ENCODE data around the gene MYO3B. TPM values are rescaled to one million over a fixed set of nuclear protein-coding genes. Genes with fewer than 3 reads are reported as not detected.

Gene MYO3B
- polyA plus RNA-seq, 1 donor (not counting 4 experiments of a cell fraction or from before 2014, with no cell fraction given) = 4.4 TPM

DNA sequence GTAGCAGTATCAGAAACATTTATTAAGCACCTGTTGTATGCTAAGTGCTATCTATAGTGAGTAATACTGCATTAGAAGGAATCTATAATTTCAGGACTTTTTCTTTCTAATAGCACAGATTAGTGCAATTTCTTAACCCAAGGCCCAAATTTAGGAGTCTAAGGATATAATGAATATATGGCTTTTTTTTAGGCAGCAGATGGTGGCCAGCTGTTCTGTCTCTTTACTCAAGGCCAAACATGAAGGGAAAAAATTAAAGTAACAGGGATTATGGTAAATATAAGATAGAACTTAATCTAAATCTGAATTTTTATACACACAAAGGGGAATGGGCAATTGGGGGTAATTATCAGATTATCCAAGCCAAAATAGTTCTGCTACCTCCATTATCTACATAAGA is 306.6 kb downstream of the MYO3B start:
- Histone ChIP-seq H4K20me1 (ENCODE audit: control insufficient read depth, extremely low read depth, insufficient read depth, low read length) (no peaks in the 10 kb centered on the region), H3K9ac (ENCODE audit: control insufficient read depth, extremely low read depth, insufficient read depth, low read length) (no peak overlapping the region), H3K27me3 (ENCODE audit: control insufficient read depth, extremely low read depth, insufficient read depth, low read length) (no peaks in the 10 kb centered on the region), H3K4me1 (ENCODE audit: control insufficient read depth, extremely low read depth, insufficient read depth, low read length) (no peaks in the 10 kb centered on the region), H2AFZ (ENCODE audit: control insufficient read depth, low read length) (no peak overlapping the region), H3K9me1 (ENCODE audit: control insufficient read depth, extremely low read depth, insufficient read depth, low read length) (no peaks in the 10 kb centered on the region), H3K9me3 (ENCODE audit: control insufficient read depth, low read depth, low read length) (no peaks in the 10 kb centered on the region), H3K27ac (ENCODE audit: control insufficient read depth, insufficient read depth, low read length) (no peak overlapping the region), H3K36me3 (ENCODE audit: control insufficient read depth in 2 of 2, extremely low read depth in 1 of 2, insufficient read depth in 2 of 2, low read length in 2 of 2) (no peaks in the 10 kb centered on the region), H3K4me2 (ENCODE audit: control insufficient read depth, extremely low read depth, insufficient read depth, low read depth, low read length) (no peak overlapping the region), H3K79me2 (ENCODE audit: control insufficient read depth, insufficient read depth, low read length) (no peaks in the 10 kb centered on the region), H3K4me3 (ENCODE audit: control insufficient read depth in 2 of 3, extremely low read depth in 1 of 3, insufficient read depth in 2 of 3, low read depth in 1 of 3, low read length in 3 of 3) (no peak overlapping the region)
- dilution Hi-C loops (cut with MboI; ENCODE audit: extremely low pct_ligation_motif_present, low sequenced_read_pairs) = no loop called here
- DNase-seq (ENCODE audit: low read depth, low spot score) (no peak), FAIRE-seq (no peak)
- no peak for TF ChIP-seq EZH2 (IDR thresholded peaks at IDR 0.05; ENCODE audit: low read length)
- TF ChIP-seq, protein P1, sequence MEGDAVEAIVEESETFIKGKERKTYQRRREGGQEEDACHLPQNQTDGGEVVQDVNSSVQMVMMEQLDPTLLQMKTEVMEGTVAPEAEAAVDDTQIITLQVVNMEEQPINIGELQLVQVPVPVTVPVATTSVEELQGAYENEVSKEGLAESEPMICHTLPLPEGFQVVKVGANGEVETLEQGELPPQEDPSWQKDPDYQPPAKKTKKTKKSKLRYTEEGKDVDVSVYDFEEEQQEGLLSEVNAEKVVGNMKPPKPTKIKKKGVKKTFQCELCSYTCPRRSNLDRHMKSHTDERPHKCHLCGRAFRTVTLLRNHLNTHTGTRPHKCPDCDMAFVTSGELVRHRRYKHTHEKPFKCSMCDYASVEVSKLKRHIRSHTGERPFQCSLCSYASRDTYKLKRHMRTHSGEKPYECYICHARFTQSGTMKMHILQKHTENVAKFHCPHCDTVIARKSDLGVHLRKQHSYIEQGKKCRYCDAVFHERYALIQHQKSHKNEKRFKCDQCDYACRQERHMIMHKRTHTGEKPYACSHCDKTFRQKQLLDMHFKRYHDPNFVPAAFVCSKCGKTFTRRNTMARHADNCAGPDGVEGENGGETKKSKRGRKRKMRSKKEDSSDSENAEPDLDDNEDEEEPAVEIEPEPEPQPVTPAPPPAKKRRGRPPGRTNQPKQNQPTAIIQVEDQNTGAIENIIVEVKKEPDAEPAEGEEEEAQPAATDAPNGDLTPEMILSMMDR (optimal IDR thresholded peaks at IDR 0.05 in 1 of 3, IDR thresholded peaks at IDR 0.05 in 1 of 3, conservative IDR thresholded peaks at IDR 0.05 in 1 of 3; ENCODE audit: extremely low read depth in 1 of 3, insufficient read depth in 2 of 3, low read length in 3 of 3) = no peak

DNA sequence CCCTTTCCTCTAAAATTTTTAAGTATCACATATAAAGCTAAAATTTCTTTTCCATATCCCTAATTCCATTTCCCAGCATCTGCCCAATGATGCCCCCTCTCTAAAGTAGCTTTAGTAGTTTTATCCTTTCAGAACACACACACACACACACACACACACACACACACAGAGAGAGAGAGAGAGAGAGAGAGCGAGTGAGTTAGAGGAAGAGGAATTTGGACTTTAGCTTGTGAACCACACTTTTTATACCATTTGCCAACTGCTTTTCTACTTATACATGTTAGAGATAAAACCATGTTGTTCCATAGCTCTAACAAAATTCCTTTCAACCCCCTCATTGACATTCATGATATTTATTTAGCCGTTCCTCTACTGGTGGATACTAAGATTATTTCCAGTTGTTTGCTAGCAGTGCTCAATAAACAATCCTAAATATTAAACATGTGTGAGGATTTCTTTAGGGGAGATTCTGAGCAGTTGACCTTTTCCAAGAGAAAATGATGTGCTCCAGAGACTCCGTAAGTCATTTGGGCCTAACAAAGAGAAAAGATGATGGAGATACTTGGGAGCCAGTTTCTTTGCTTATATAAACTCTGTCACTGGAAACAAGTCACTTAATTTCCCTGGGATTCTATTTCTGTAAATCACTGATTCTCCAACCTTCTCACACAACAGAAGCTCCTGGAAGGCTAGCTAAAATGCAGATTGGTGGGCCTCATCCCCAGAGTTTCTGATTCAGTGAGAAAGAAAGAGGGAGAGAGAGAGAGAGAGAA is 307.5 kb downstream of the MYO3B start:
- H2AFZ ChIP-seq (ENCODE audit: control insufficient read depth, low read length) = no peak overlapping the region
- no peak for FAIRE-seq
- TF ChIP-seq EZH2 (IDR thresholded peaks at IDR 0.05; ENCODE audit: low read length) = no peak
- TF ChIP-seq, protein P1 (optimal IDR thresholded peaks at IDR 0.05 in 1 of 3, IDR thresholded peaks at IDR 0.05 in 1 of 3, conservative IDR thresholded peaks at IDR 0.05 in 1 of 3; ENCODE audit: extremely low read depth in 1 of 3, insufficient read depth in 2 of 3, low read length in 3 of 3) = no peak

More for the DNA sequence above, 307.5 kb downstream of the MYO3B start:
- Histone ChIP-seq H3K4me3 (ENCODE audit: control insufficient read depth in 2 of 3, extremely low read depth in 1 of 3, insufficient read depth in 2 of 3, low read depth in 1 of 3, low read length in 3 of 3) (no peak overlapping the region), H3K79me2 (ENCODE audit: control insufficient read depth, insufficient read depth, low read length) (no peaks in the 10 kb centered on the region), H3K27ac (ENCODE audit: control insufficient read depth, insufficient read depth, low read length) (no peak overlapping the region), H3K4me2 (ENCODE audit: control insufficient read depth, extremely low read depth, insufficient read depth, low read depth, low read length) (no peak overlapping the region), H3K4me1 (ENCODE audit: control insufficient read depth, extremely low read depth, insufficient read depth, low read length) (no peaks in the 10 kb centered on the region), H3K9me1 (ENCODE audit: control insufficient read depth, extremely low read depth, insufficient read depth, low read length) (no peaks in the 10 kb centered on the region), H3K36me3 (ENCODE audit: control insufficient read depth in 2 of 2, extremely low read depth in 1 of 2, insufficient read depth in 2 of 2, low read length in 2 of 2) (no peaks in the 10 kb centered on the region), H3K27me3 (ENCODE audit: control insufficient read depth, extremely low read depth, insufficient read depth, low read length) (no peaks in the 10 kb centered on the region), H3K9ac (ENCODE audit: control insufficient read depth, extremely low read depth, insufficient read depth, low read length) (no peak overlapping the region), H4K20me1 (ENCODE audit: control insufficient read depth, extremely low read depth, insufficient read depth, low read length) (no peaks in the 10 kb centered on the region), H3K9me3 (ENCODE audit: control insufficient read depth, low read depth, low read length) (no peaks in the 10 kb centered on the region)
- dilution Hi-C loops (cut with MboI; ENCODE audit: extremely low pct_ligation_motif_present, low sequenced_read_pairs) = no loop called here
- no peak for DNase-seq (ENCODE audit: low read depth, low spot score)
